ENCODE measurements around the gene SKAP2. TPM values are rescaled to one million over a fixed set of nuclear protein-coding genes. Genes with fewer than 3 reads are reported as not detected.

SKAP2 gene
- total RNA-seq, 2 experiments from 2014 or later = 12.9 to 16.0 TPM

GRCh38 chr7:26779978-26780595, 84.3 kb downstream of the SKAP2 start:
- Mint-ChIP-seq H3K4me3 (no peak overlapping the region), H3K36me3 (no peaks in the 10 kb centered on the region), H3K4me1 (no peaks in the 10 kb centered on the region), H3K27me3 (no peaks in the 10 kb centered on the region), H3K27ac (no peak overlapping the region), H3K9me3 (no peaks in the 10 kb centered on the region)
- POLR2A ChIA-PET = no interaction called here
- ATAC-seq (ENCODE audit: low read depth) (no peak), DNase-seq (no peak)

- no peak overlapping the region for H3K4me3 Mint-ChIP-seq
- no peak for ATAC-seq (ENCODE audit: low read depth)
Observed at GRCh38 chr7:26777385-26777784, 87.0 kb downstream of the SKAP2 start.

GRCh38 chr7:26760501-26760900, 103.9 kb downstream of the SKAP2 start:
- H3K9me3 Mint-ChIP-seq = no peaks in the 10 kb centered on the region
- DNase-seq = no peak
- H3K27me3 Mint-ChIP-seq = no peaks in the 10 kb centered on the region
- H3K36me3 Mint-ChIP-seq = no peaks in the 10 kb centered on the region
- POLR2A ChIA-PET = no interaction called here
- H3K4me1 Mint-ChIP-seq = peaks cover 2% of the 10 kb centered on the region
- H3K4me3 Mint-ChIP-seq = no peak overlapping the region
- no peak for ATAC-seq (ENCODE audit: low read depth)
- no peak overlapping the region for H3K27ac Mint-ChIP-seq

More at GRCh38 chr7:26777385-26777784, 87.0 kb downstream of the SKAP2 start:
- Mint-ChIP-seq H3K27me3 (no peaks in the 10 kb centered on the region), H3K36me3 (no peaks in the 10 kb centered on the region), H3K27ac (no peak overlapping the region), H3K9me3 (no peaks in the 10 kb centered on the region), H3K4me1 (no peaks in the 10 kb centered on the region)
- DNase-seq = no peak
- POLR2A ChIA-PET = no interaction called here

GRCh38 chr7:26759108-26759507, 105.3 kb downstream of the SKAP2 start:
- no peaks in the 10 kb centered on the region for H3K27me3 Mint-ChIP-seq
- H3K27ac Mint-ChIP-seq = no peak overlapping the region
- H3K9me3 Mint-ChIP-seq = no peaks in the 10 kb centered on the region
- no peak for DNase-seq
- peaks cover 2% of the 10 kb centered on the region for H3K4me1 Mint-ChIP-seq
- no peaks in the 10 kb centered on the region for H3K36me3 Mint-ChIP-seq
- H3K4me3 Mint-ChIP-seq = no peak overlapping the region
- POLR2A ChIA-PET = no interaction called here
- ATAC-seq (ENCODE audit: low read depth) = no peak

GRCh38 chr7:26743205-26743604, 121.2 kb downstream of the SKAP2 start:
- ATAC-seq (ENCODE audit: low read depth) (no peak), DNase-seq (no peak)
- POLR2A ChIA-PET = no interaction called here
- Mint-ChIP-seq H3K4me1 (no peaks in the 10 kb centered on the region), H3K36me3 (no peaks in the 10 kb centered on the region), H3K27me3 (peaks cover 8% of the 10 kb centered on the region), H3K9me3 (no peaks in the 10 kb centered on the region), H3K4me3 (no peak overlapping the region), H3K27ac (no peak overlapping the region)

GRCh38 chr7:26735976-26736600, 128.3 kb downstream of the SKAP2 start:
- H3K4me1 Mint-ChIP-seq = no peaks in the 10 kb centered on the region
- POLR2A ChIA-PET = no interaction called here
- DNase-seq (no peak), ATAC-seq (ENCODE audit: low read depth) (no peak)
- H3K9me3 Mint-ChIP-seq = no peaks in the 10 kb centered on the region
- H3K36me3 Mint-ChIP-seq = no peaks in the 10 kb centered on the region
- no peak overlapping the region for H3K27ac Mint-ChIP-seq
- H3K4me3 Mint-ChIP-seq = no peak overlapping the region
- peaks cover 4% of the 10 kb centered on the region for H3K27me3 Mint-ChIP-seq

GRCh38 chr7:26729150-26729775, 135.1 kb downstream of the SKAP2 start:
- POLR2A ChIA-PET = no interaction called here
- H3K9me3 Mint-ChIP-seq = no peaks in the 10 kb centered on the region
- H3K4me1 Mint-ChIP-seq = no peaks in the 10 kb centered on the region
- no peak for DNase-seq
- no peak overlapping the region for H3K4me3 Mint-ChIP-seq
- H3K27ac Mint-ChIP-seq = no peak overlapping the region
- H3K27me3 Mint-ChIP-seq = peaks cover 4% of the 10 kb centered on the region
- H3K36me3 Mint-ChIP-seq = no peaks in the 10 kb centered on the region
- no peak for ATAC-seq (ENCODE audit: low read depth)

- H3K27ac Mint-ChIP-seq = no peak overlapping the region
- no peak overlapping the region for H3K4me3 Mint-ChIP-seq
- no peaks in the 10 kb centered on the region for H3K27me3 Mint-ChIP-seq
- peaks cover 1% of the 10 kb centered on the region for H3K36me3 Mint-ChIP-seq
- H3K4me1 Mint-ChIP-seq = no peaks in the 10 kb centered on the region
- POLR2A ChIA-PET = no interaction called here
- no peaks in the 10 kb centered on the region for H3K9me3 Mint-ChIP-seq
- no peak for ATAC-seq (ENCODE audit: low read depth)
- DNase-seq = no peak
Observed at GRCh38 chr7:26726051-26726450, 138.3 kb downstream of the SKAP2 start.

- ATAC-seq (ENCODE audit: low read depth) (no peak), DNase-seq (no peak)
- no peak overlapping the region for H3K4me3 Mint-ChIP-seq
- no peak overlapping the region for H3K27ac Mint-ChIP-seq
- H3K36me3 Mint-ChIP-seq = peaks cover 1% of the 10 kb centered on the region
- H3K4me1 Mint-ChIP-seq = no peaks in the 10 kb centered on the region
- no peaks in the 10 kb centered on the region for H3K27me3 Mint-ChIP-seq
- H3K9me3 Mint-ChIP-seq = no peaks in the 10 kb centered on the region
- POLR2A ChIA-PET = no interaction called here
Observed at GRCh38 chr7:26724795-26725194, 139.6 kb downstream of the SKAP2 start.

- no peaks in the 10 kb centered on the region for H3K4me1 Mint-ChIP-seq
- DNase-seq = no peak
- H3K27ac Mint-ChIP-seq = no peak overlapping the region
- no peaks in the 10 kb centered on the region for H3K9me3 Mint-ChIP-seq
- H3K27me3 Mint-ChIP-seq = peaks cover under 1% of the 10 kb centered on the region
- peaks cover 1% of the 10 kb centered on the region for H3K36me3 Mint-ChIP-seq
- ATAC-seq (ENCODE audit: low read depth) = no peak
- POLR2A ChIA-PET = no interaction called here
- no peak overlapping the region for H3K4me3 Mint-ChIP-seq
Observed at GRCh38 chr7:26723129-26723528, 141.3 kb downstream of the SKAP2 start.

- H3K27me3 Mint-ChIP-seq = peaks cover 2% of the 10 kb centered on the region
- DNase-seq (no peak), ATAC-seq (ENCODE audit: low read depth) (no peak)
- POLR2A ChIA-PET = no interaction called here
- H3K27ac Mint-ChIP-seq = no peak overlapping the region
- H3K4me3 Mint-ChIP-seq = no peak overlapping the region
- H3K4me1 Mint-ChIP-seq = no peaks in the 10 kb centered on the region
- no peaks in the 10 kb centered on the region for H3K9me3 Mint-ChIP-seq
- H3K36me3 Mint-ChIP-seq = peaks cover 1% of the 10 kb centered on the region
Observed at GRCh38 chr7:26721450-26721849, 142.9 kb downstream of the SKAP2 start.

- Mint-ChIP-seq H3K27me3 (peaks cover 2% of the 10 kb centered on the region), H3K27ac (no peak overlapping the region), H3K9me3 (no peaks in the 10 kb centered on the region), H3K4me1 (no peaks in the 10 kb centered on the region), H3K36me3 (peaks cover 1% of the 10 kb centered on the region), H3K4me3 (no peak overlapping the region)
- POLR2A ChIA-PET = no interaction called here
- no peak for DNase-seq
- no peak for ATAC-seq (ENCODE audit: low read depth)
Observed at GRCh38 chr7:26718063-26718462, 146.3 kb downstream of the SKAP2 start.

- DNase-seq = no peak
- H3K36me3 Mint-ChIP-seq = no peaks in the 10 kb centered on the region
- no peaks in the 10 kb centered on the region for H3K9me3 Mint-ChIP-seq
- H3K4me1 Mint-ChIP-seq = no peaks in the 10 kb centered on the region
- POLR2A ChIA-PET = no interaction called here
- H3K27me3 Mint-ChIP-seq = peaks cover 3% of the 10 kb centered on the region
- no peak overlapping the region for H3K27ac Mint-ChIP-seq
- no peak overlapping the region for H3K4me3 Mint-ChIP-seq
- no peak for ATAC-seq (ENCODE audit: low read depth)
Observed at GRCh38 chr7:26714438-26714837, 150.0 kb downstream of the SKAP2 start.

- Mint-ChIP-seq H3K4me3 (no peak overlapping the region), H3K27me3 (peaks cover 3% of the 10 kb centered on the region), H3K9me3 (no peaks in the 10 kb centered on the region), H3K36me3 (no peaks in the 10 kb centered on the region), H3K27ac (no peak overlapping the region), H3K4me1 (no peaks in the 10 kb centered on the region)
- no peak for ATAC-seq (ENCODE audit: low read depth)
- no peak for DNase-seq
- POLR2A ChIA-PET = no interaction called here
Observed at GRCh38 chr7:26714006-26714405, 150.4 kb downstream of the SKAP2 start.

All from activated naive CD8-positive, alpha-beta T cell treated with anti-CD3 and anti-CD28 coated beads, Interleukin-2, amount 10 ng/mL, durations not matched to agents 7 days and 5 days (primary cell).